ENCODE results near the gene CDKN2B-AS1. TPM values are rescaled to one million over a fixed set of nuclear protein-coding genes. Genes with fewer than 3 reads are reported as not detected.
A peak's percentile ranks its signal among the peaks of the same experiment; 100 is the strongest.

Gene CDKN2B-AS1
- total and polyA plus RNA-seq, 2 of the 13 experiments (the other 11 are each of a cell fraction or from before 2014, with no cell fraction given) = 0.64 to 2.3 TPM

DNA sequence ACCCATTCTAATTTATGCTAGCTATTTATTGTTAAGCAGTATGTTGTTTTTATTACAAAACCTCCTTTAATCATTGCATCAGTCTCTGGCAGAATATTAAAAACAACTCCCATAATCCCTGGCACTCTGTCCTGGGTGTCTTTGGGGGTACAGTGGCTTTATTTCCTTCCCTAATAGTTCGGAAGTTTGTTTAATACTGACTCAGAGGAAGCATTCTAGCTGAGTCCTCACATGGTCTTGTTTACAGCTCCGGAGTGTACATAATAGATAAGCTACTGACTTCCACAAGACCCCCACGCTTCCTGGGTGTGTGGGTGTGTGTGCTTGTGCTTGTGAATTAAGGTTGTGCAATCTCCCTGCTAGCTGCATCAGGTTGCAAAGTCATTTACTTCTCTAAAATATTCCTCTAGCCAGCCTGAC is 164.3 kb downstream of the CDKN2B-AS1 start (continued):
- TF ChIP-seq, protein P1, sequence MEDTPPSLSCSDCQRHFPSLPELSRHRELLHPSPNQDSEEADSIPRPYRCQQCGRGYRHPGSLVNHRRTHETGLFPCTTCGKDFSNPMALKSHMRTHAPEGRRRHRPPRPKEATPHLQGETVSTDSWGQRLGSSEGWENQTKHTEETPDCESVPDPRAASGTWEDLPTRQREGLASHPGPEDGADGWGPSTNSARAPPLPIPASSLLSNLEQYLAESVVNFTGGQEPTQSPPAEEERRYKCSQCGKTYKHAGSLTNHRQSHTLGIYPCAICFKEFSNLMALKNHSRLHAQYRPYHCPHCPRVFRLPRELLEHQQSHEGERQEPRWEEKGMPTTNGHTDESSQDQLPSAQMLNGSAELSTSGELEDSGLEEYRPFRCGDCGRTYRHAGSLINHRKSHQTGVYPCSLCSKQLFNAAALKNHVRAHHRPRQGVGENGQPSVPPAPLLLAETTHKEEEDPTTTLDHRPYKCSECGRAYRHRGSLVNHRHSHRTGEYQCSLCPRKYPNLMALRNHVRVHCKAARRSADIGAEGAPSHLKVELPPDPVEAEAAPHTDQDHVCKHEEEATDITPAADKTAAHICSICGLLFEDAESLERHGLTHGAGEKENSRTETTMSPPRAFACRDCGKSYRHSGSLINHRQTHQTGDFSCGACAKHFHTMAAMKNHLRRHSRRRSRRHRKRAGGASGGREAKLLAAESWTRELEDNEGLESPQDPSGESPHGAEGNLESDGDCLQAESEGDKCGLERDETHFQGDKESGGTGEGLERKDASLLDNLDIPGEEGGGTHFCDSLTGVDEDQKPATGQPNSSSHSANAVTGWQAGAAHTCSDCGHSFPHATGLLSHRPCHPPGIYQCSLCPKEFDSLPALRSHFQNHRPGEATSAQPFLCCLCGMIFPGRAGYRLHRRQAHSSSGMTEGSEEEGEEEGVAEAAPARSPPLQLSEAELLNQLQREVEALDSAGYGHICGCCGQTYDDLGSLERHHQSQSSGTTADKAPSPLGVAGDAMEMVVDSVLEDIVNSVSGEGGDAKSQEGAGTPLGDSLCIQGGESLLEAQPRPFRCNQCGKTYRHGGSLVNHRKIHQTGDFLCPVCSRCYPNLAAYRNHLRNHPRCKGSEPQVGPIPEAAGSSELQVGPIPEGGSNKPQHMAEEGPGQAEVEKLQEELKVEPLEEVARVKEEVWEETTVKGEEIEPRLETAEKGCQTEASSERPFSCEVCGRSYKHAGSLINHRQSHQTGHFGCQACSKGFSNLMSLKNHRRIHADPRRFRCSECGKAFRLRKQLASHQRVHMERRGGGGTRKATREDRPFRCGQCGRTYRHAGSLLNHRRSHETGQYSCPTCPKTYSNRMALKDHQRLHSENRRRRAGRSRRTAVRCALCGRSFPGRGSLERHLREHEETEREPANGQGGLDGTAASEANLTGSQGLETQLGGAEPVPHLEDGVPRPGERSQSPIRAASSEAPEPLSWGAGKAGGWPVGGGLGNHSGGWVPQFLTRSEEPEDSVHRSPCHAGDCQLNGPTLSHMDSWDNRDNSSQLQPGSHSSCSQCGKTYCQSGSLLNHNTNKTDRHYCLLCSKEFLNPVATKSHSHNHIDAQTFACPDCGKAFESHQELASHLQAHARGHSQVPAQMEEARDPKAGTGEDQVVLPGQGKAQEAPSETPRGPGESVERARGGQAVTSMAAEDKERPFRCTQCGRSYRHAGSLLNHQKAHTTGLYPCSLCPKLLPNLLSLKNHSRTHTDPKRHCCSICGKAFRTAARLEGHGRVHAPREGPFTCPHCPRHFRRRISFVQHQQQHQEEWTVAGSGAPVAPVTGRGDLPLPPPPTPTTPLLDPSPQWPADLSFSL (CRISPR knock-in tag; IDR thresholded peaks at IDR 0.05) = peak; percentile 89
- peak; percentile 73; the same call in 1 of the 2 replicates for TF ChIP-seq ZNF281 (CRISPR knock-in tag; IDR thresholded peaks at IDR 0.05; ENCODE audit: borderline replicate concordance)
- no peak for TF ChIP-seq ZFY (CRISPR knock-in tag; IDR thresholded peaks at IDR 0.05)
- no peak for TF ChIP-seq DNMT1 (CRISPR knock-in tag; IDR thresholded peaks at IDR 0.05)
- TF ChIP-seq, protein P2, sequence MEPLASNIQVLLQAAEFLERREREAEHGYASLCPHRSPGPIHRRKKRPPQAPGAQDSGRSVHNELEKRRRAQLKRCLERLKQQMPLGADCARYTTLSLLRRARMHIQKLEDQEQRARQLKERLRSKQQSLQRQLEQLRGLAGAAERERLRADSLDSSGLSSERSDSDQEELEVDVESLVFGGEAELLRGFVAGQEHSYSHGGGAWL (CRISPR knock-in tag; IDR thresholded peaks at IDR 0.05) = no peak
- TF ChIP-seq ZNF44 (CRISPR knock-in tag; IDR thresholded peaks at IDR 0.05) = no peak
- TF ChIP-seq KAT8 (CRISPR knock-in tag; IDR thresholded peaks at IDR 0.05) = peak; percentile 60
- no peak for TF ChIP-seq THAP7 (CRISPR knock-in tag; IDR thresholded peaks at IDR 0.05)
- peak; percentile 76; the same call in 1 of the 2 replicates for TF ChIP-seq ATF3 (CRISPR knock-in tag; IDR thresholded peaks at IDR 0.05)
- no peak for TF ChIP-seq ZNF576 (CRISPR knock-in tag; IDR thresholded peaks at IDR 0.05)
- peak; percentile 67; the same call in 1 of the 2 replicates for TF ChIP-seq POGZ (CRISPR knock-in tag; IDR thresholded peaks at IDR 0.05)
- no peak for TF ChIP-seq DMTF1 (CRISPR knock-in tag; IDR thresholded peaks at IDR 0.05)
- TF ChIP-seq, protein P3, sequence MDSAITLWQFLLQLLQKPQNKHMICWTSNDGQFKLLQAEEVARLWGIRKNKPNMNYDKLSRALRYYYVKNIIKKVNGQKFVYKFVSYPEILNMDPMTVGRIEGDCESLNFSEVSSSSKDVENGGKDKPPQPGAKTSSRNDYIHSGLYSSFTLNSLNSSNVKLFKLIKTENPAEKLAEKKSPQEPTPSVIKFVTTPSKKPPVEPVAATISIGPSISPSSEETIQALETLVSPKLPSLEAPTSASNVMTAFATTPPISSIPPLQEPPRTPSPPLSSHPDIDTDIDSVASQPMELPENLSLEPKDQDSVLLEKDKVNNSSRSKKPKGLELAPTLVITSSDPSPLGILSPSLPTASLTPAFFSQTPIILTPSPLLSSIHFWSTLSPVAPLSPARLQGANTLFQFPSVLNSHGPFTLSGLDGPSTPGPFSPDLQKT (CRISPR knock-in tag; IDR thresholded peaks at IDR 0.05; ENCODE audit: borderline replicate concordance) = no peak
- no peak for TF ChIP-seq SRSF9 (IDR thresholded peaks at IDR 0.05; ENCODE audit: borderline replicate concordance, insufficient read depth, low read depth, low read length, poor library complexity, severe bottlenecking)

All from HepG2 (cell line).